D721Med (cell line): Measurements from ENCODE around the gene MTHFS.
A peak's percentile ranks its signal among the peaks of the same experiment; 100 is the strongest.

Experiments
- DNase-seq: peaks from one replicate; pipeline ENCODE4 v3.0.0; 2011; ENCODE audit warnings: low spot score; ENCODE audit not compliant: insufficient read length
- FAIRE-seq: peaks from 2 replicates; lab custom pipeline; 2011; peaks lifted over from hg19 to GRCh38; lab: Jason Lieb, UNC
- TF ChIP-seq, protein P1 (sequence below): IDR thresholded peaks from 2 replicates; pipeline ENCODE4 v1.5.1; 2012; ENCODE audit warnings: mild to moderate bottlenecking, control low read depth; ENCODE audit not compliant: insufficient read depth; ENCODE audit errors: missing control alignments

The MTHFS gene

DNA sequence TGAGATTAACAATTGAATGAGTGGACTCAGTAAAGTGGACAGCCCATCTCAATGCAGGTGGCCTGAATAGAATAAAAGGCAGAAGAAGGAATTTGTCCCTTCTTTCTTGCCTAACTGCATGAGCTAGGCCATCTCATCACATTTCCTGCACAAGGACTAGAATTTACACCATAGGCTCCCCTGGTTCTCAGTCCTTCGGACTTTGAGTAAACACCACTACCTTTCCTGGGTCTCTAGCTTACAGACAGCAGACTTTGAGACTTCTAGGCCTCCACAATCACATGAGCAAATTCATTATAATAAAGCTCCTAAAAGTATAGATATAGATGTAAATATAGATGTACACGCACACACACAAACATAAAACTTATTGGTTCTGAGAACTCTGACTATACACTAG, 28.3 kb downstream of the MTHFS start:
- no peak for FAIRE-seq
- DNase-seq = no peak
- TF ChIP-seq, protein P1, sequence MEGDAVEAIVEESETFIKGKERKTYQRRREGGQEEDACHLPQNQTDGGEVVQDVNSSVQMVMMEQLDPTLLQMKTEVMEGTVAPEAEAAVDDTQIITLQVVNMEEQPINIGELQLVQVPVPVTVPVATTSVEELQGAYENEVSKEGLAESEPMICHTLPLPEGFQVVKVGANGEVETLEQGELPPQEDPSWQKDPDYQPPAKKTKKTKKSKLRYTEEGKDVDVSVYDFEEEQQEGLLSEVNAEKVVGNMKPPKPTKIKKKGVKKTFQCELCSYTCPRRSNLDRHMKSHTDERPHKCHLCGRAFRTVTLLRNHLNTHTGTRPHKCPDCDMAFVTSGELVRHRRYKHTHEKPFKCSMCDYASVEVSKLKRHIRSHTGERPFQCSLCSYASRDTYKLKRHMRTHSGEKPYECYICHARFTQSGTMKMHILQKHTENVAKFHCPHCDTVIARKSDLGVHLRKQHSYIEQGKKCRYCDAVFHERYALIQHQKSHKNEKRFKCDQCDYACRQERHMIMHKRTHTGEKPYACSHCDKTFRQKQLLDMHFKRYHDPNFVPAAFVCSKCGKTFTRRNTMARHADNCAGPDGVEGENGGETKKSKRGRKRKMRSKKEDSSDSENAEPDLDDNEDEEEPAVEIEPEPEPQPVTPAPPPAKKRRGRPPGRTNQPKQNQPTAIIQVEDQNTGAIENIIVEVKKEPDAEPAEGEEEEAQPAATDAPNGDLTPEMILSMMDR = no peak

DNA sequence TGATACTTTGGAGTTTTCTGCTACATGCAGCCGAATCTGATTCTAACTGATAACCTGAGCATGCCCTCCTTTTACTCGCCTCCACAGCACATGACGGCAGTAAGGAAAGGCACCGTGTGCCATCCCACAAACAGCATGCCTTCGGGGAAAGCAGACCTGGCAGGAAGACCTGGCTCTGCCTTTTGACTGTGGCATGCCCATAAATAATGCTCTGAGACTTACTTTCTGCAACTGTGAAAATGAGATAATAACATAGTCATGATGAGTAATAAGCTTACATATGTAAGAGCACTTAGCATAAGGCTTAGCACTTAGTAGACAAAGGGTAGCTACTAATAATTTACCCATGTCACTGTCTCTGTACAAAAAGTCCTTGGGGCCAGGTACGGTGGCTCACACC, 32.9 kb downstream of the MTHFS start:
- FAIRE-seq (no peak), DNase-seq (no peak)
- TF ChIP-seq, protein P1 = no peak

DNA sequence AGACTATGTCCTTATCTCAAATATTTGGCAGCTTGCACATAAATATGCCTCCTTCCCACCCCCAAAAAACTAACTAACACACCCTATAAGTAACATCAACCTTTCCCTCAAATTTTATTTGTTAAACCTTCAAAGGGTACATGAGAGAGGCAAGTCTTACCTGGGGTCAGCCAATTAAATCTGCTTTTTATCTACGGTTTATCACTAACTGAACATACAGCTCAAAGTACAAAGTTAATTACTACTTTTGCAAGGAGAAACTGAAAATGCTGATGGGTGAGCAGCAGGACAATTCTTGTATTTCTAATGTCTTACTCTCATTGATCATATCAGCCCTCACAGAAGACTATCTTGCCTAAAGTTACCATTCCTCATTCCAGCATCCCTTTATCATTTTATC, 34.6 kb downstream of the MTHFS start:
- DNase-seq = no peak
- FAIRE-seq = no peak
- TF ChIP-seq, protein P1 = no peak

DNA sequence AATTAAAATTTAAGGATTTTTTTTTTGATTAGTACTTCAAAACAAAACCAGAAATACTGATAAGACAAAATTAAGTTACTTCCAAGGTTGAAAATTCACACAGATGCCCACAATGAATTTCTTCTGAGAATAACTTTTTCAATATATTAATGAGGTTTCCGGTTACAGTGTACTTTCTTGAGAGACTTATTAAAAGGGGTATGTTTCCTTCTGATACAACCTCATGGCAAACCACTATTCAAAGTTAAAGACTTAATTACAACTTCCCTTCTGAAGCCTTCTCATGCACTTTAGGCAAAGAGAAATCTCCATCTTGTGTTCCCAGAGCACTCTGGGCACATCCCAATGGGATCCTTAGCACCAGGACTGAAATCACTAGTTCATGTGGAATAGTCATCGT, 36.2 kb downstream of the MTHFS start:
- TF ChIP-seq, protein P1 = no peak
- FAIRE-seq (no peak), DNase-seq (no peak)

DNA sequence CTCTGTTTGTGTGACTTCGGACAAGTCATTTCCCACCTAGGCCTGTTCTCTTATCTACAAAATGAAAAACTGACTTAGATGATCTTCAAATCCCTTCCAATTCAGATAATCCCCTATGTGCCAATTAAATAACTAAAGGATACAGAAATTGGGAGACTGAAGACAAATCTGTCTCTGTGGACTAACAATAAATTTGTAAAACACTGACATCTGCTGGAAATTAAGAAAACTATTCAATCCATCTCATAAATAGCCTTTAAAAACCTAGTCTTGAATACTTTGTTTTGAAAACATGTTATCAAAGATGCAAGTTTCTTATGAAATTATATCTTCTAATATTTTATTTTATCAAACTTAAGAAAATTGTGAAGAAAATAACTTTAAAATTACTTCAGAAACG, 38.3 kb downstream of the MTHFS start:
- DNase-seq = no peak
- no peak for FAIRE-seq
- TF ChIP-seq, protein P1 = no peak

DNA sequence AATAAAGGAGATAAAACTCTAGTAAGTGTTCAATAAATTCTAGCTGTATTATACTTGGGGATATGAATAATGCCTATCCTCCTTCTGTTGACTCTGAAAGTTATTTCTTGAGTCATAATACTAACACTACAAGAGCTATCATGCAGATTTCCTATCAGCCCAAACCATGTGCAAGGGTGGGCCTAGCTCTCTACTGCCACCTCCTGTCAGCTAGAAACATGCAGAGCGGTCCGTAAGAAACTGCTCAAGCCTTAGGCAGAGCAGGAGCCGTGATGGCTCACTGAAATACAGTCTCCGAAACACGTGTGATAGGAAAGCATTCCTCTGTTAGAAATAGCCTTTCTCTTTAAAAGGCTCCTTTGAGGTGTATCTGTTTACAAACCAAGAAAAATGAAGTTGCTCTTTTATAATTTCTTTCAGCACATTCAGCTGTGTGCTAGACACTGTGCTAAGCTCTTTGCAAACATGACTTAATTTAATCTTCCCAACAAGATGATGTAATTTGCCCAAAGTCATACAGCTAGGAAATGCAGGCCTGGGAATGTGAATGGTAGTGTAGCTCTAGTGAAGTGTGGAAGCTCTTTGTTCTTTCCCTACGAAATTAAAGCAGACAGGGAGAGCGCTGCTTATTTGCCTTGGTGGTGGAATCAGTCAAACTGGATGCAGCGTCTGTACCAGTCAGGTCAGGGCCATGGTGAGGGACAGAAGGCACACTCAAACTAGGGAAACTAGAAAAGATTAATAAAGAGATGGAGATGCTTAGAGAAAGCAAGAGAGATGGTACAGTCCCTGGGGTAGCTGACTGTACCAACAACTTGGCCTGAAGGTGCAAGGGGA, 43.1 kb downstream of the MTHFS start:
- FAIRE-seq = peak; percentile 96
- DNase-seq = no peak
- TF ChIP-seq, protein P1 = peak; percentile 93

DNA sequence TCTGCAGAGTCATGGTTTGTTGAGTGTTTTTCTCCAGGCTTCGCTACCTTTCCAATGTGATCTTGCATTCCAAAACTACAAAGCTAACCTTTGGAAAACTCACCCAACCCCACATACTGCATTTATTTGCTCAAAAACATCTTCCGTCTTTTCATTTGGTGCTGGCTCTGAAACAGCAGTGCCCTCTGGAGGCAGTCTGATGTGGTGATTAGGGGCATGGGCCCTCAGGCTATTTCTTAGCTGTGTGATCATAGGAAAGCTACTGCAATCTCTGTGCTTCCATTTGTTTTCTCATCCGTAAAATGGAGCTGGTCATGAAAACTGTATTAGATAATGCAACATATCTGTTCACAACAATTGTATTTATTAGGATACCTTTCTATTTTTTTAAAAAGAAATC, 47.0 kb downstream of the MTHFS start:
- no peak for DNase-seq
- TF ChIP-seq, protein P1 = peak; percentile 44
- FAIRE-seq = no peak
